Gastrocnemius medialis (tissue), 4 donors: ENCODE measurements around the gene NANOS2. TPM values are rescaled to one million over a fixed set of nuclear protein-coding genes. Genes with fewer than 3 reads are reported as not detected.

Source experiments
- ATAC-seq, 2 donors: fragments of 150-250 bp; one replicate each; pipeline ENCODE4 v1.9.1; 2016
- DNase-seq, 2 donors: peaks; one replicate each; pipeline ENCODE4 v3.0.0-alpha.2; 2019
- H3K27ac ChIP-seq, 4 donors: fragments of 200-600 bp; sonication (generic); 1 replicate in 1 of 4; 2 replicates in 3 of 4; pipeline ENCODE4 v1.5.1; 2016 to 2018; ENCODE audit warnings: mild to moderate bottlenecking in 2 of 4, moderate library complexity in 1 of 4
- H3K27me3 ChIP-seq, 3 donors: fragments of 200-600 bp; sonication (generic) in 2 of 3; 1 replicate in 1 of 3; 2 replicates in 2 of 3; pipeline versions ENCODE4 v1.5.1 to v1.6.0; 2016 to 2019; ENCODE audit warnings: mild to moderate bottlenecking in 1 of 3, moderate library complexity in 1 of 3
- H3K36me3 ChIP-seq, 2 donors: fragments of 200-600 bp; sonication (generic) in 1 of 2; one replicate each; pipeline ENCODE4 v1.5.1; 2017 to 2018
- H3K4me1 ChIP-seq, 2 donors: fragments of 200-600 bp; sonication (generic) in 1 of 2; one replicate each; pipeline ENCODE4 v1.5.1; 2016 to 2017; ENCODE audit warnings: mild to moderate bottlenecking in 2 of 2
- H3K4me3 ChIP-seq, 4 donors: fragments of 200-600 bp; sonication (generic) in 3 of 4; 1 replicate in 1 of 4; 2 replicates in 3 of 4; pipeline ENCODE4 v1.5.1; 2016 to 2019; ENCODE audit warnings: mild to moderate bottlenecking in 2 of 4
- H3K9me3 ChIP-seq, 3 donors: fragments of 200-600 bp; sonication (generic) in 2 of 3; 1 replicate in 1 of 3; 2 replicates in 2 of 3; pipeline ENCODE4 v1.5.1; 2016 to 2019
- CTCF ChIP-seq, 5 experiments: fragments of 450-650 bp in 3 of 5; fragments of 200-600 bp in 2 of 5; sonication (generic) in 2 of 5; IDR thresholded peaks in 4 of 5; conservative IDR thresholded peaks in 1 of 5; 1 replicate in 4 of 5; 2 replicates in 1 of 5; pipeline ENCODE4 v1.5.1; 2016 to 2019; ENCODE audit warnings: antibody characterized with exemption in 5 of 5, mild to moderate bottlenecking in 3 of 5, moderate library complexity in 3 of 5
- POLR2A ChIP-seq, 2 donors: fragments of 450-650 bp; IDR thresholded peaks; one replicate each; pipeline ENCODE4 v1.6.1; 2017; ENCODE audit warnings: antibody characterized with exemption in 2 of 2, mild to moderate bottlenecking in 2 of 2, moderate library complexity in 2 of 2
- in situ Hi-C, 4 donors: fragments of 200-750 bp; cut with MboI; loops; one replicate each; pipeline versions ENCODE4 v1.15.0 to v1.8.0; 2017; ENCODE audit warnings: low sequenced_read_pairs in 4 of 4
- intact Hi-C: fragments of 100-400 bp; cut with DNase I; formaldehyde crosslinking; loops from one replicate; pipeline ENCODE4 v1.15.1; 2023; ENCODE audit warnings: low total_unique reads
- total RNA-seq, 4 donors: library from RNA; depleted of rRNA; stranded (reverse); fragments of >200 nt; gene quantifications; one replicate each; pipeline versions ENCODE4 v1.1.0 to v1.2.3, GENCODE V29; 2016

NANOS2 gene
- total RNA-seq, 4 donors from 2014 or later: not detected

- DNase-seq: no peak
- no peak overlapping the region for H3K4me3 ChIP-seq
- H3K4me1 ChIP-seq: peaks cover 7 to 16% of the 10 kb centered on the region in 2 donors
- intact Hi-C loops (loop anchor here (10.0 kb wide), 1 partner anchor 1580 kb away; the partner anchor contains the start of gene KPTN), in situ Hi-C loops (no loop called here)
- no peak for ATAC-seq
- H3K27me3 ChIP-seq: no peaks in the 10 kb centered on the region
- H3K27ac ChIP-seq: no peak overlapping the region
- H3K9me3 ChIP-seq: no peaks in the 10 kb centered on the region
- no peaks in the 10 kb centered on the region for H3K36me3 ChIP-seq
- TF ChIP-seq CTCF (IDR thresholded peaks at IDR 0.05 in 4 of 5, conservative IDR thresholded peaks at IDR 0.05 in 1 of 5) (no peak), POLR2A (IDR thresholded peaks at IDR 0.05) (no peak)
Observed at GRCh38 chr19:45905011-45905410, 9.6 kb downstream of the NANOS2 start.

- peak; percentile 95 to 97 for DNase-seq
- H3K9me3 ChIP-seq: no peaks in the 10 kb centered on the region
- peaks cover 0 to 17% of the 10 kb centered on the region in 2 donors for H3K36me3 ChIP-seq
- peak overlapping the region; percentile 73 to 87 (median 79) for H3K4me3 ChIP-seq
- in situ Hi-C loops: no loop called here
- peak; percentile 95 to 96 for ATAC-seq
- H3K4me1 ChIP-seq: peaks cover 7 to 16% of the 10 kb centered on the region in 2 donors
- H3K27ac ChIP-seq: peak overlapping the region; percentile 76 to 86 (median 82)
- intact Hi-C loops: loop anchor here (1.0 to 10.0 kb wide), 5 partner anchors 17 to 1582 kb away; partner anchors contain the start of genes IRF2BP1, KPTN, PPP5C and SYMPK
- H3K27me3 ChIP-seq: no peaks in the 10 kb centered on the region
- no peak for TF ChIP-seq CTCF (IDR thresholded peaks at IDR 0.05 in 4 of 5, conservative IDR thresholded peaks at IDR 0.05 in 1 of 5)
- TF ChIP-seq POLR2A (IDR thresholded peaks at IDR 0.05): peak in 1 of 2 donors; percentile 44
Observed at GRCh38 chr19:45902651-45903625, 11.6 kb downstream of the NANOS2 start.

- peak within 1 kb of the TSS; percentile 76 to 86 (median 82) for H3K27ac ChIP-seq
Observed at GRCh38 chr19:45901912-45902650, 12.5 kb downstream of the NANOS2 start, which contains the start of gene MYPOP. Gene MYPOP, minus strand, starts transcription at chr19:45902613. Its CDS starts 840 bp downstream, at chr19:45901773.

More at GRCh38 chr19:45901912-45902650, 12.5 kb downstream of the NANOS2 start, which contains the start of gene MYPOP:
- Histone ChIP-seq H3K9me3 (no peaks in the 10 kb centered on the region), H3K4me1 (peaks cover 7 to 16% of the 10 kb centered on the region in 2 donors), H3K27me3 (no peaks in the 10 kb centered on the region), H3K36me3 (peaks cover 0 to 25% of the 10 kb centered on the region in 2 donors), H3K4me3 (peak within 1 kb of the TSS; percentile 73 to 87 (median 79))
- TF ChIP-seq CTCF (IDR thresholded peaks at IDR 0.05 in 4 of 5, conservative IDR thresholded peaks at IDR 0.05 in 1 of 5) (no peak), POLR2A (IDR thresholded peaks at IDR 0.05) (peak in 1 of 2 donors; percentile 16)
- in situ Hi-C loops (no loop called here), intact Hi-C loops (loop anchor here (1.0 to 10.0 kb wide), 5 partner anchors 16 to 1583 kb away; partner anchors contain the start of genes IRF2BP1, KPTN, PPP5C and SYMPK)
- no peak for DNase-seq
- ATAC-seq: peak in 1 of 2 donors; percentile 13
